LNCAP (cell line): ENCODE measurements around the gene PSD2.

Experiments
- CTCF ChIP-seq: fragments of 450-650 bp; IDR thresholded peaks from 2 replicates; pipeline ENCODE4 v1.5.1; 2017; ENCODE audit warnings: mild to moderate bottlenecking

PSD2 gene

GRCh38 chr5:139867581-139867980 is 72.0 kb downstream of the PSD2 start:
- no peak for TF ChIP-seq CTCF

GRCh38 chr5:139869042-139869790 is 73.6 kb downstream of the PSD2 start:
- no peak for TF ChIP-seq CTCF

- no peak for TF ChIP-seq CTCF
Observed at GRCh38 chr5:139870677-139871076, 75.1 kb downstream of the PSD2 start.

- no peak for TF ChIP-seq CTCF
Observed at GRCh38 chr5:139871614-139872013, 76.0 kb downstream of the PSD2 start.

- TF ChIP-seq CTCF = no peak
Observed at GRCh38 chr5:139872052-139872766, 76.6 kb downstream of the PSD2 start.

GRCh38 chr5:139872851-139873794 is 77.5 kb downstream of the PSD2 start:
- TF ChIP-seq CTCF = no peak

- no peak for TF ChIP-seq CTCF
Observed at GRCh38 chr5:139875957-139876356, 80.3 kb downstream of the PSD2 start.
